Hematopoietic multipotent progenitor cell treated with erythropoietin and hydrocortisone succinate and interleukin-3 and kit ligand, for 4 days (in vitro differentiated cells): ENCODE results near the gene NDRG3.
"Not testable (repeated sequence)": the region's sequence is repeated elsewhere in the genome, so short reads cannot be mapped to it uniquely, and the experiment has no call there.

Source experiments
- DNase-seq: peaks from one replicate; pipeline ENCODE4 v3.0.0-alpha.2; 2015

The NDRG3 gene

GRCh38 chr20:36638876-36639400, 107.0 kb downstream of the NDRG3 start:
- DNase-seq: not testable (repeated sequence)

GRCh38 chr20:36634342-36634741, 111.5 kb downstream of the NDRG3 start:
- no peak for DNase-seq

- no peak for DNase-seq
Measured at GRCh38 chr20:36633285-36633772, 112.6 kb downstream of the NDRG3 start.

- no peak for DNase-seq
Measured at GRCh38 chr20:36632487-36633284, 113.2 kb downstream of the NDRG3 start.

- DNase-seq: no peak
Measured at GRCh38 chr20:36632147-36632486, 113.8 kb downstream of the NDRG3 start.

- DNase-seq: no peak
Measured at GRCh38 chr20:36631646-36632045, 114.2 kb downstream of the NDRG3 start.

GRCh38 chr20:36629719-36630681, 115.9 kb downstream of the NDRG3 start:
- peak; percentile 83 for DNase-seq

- DNase-seq: no peak
Measured at GRCh38 chr20:36628076-36628475, 117.8 kb downstream of the NDRG3 start.

GRCh38 chr20:36624944-36625324, 121.0 kb downstream of the NDRG3 start:
- DNase-seq: no peak

- peak; percentile 80 for DNase-seq
Measured at GRCh38 chr20:36624068-36624943, 121.6 kb downstream of the NDRG3 start.

- no peak for DNase-seq
Measured at GRCh38 chr20:36623444-36623843, 122.4 kb downstream of the NDRG3 start.

- no peak for DNase-seq
Measured at GRCh38 chr20:36620917-36621316, 125.0 kb downstream of the NDRG3 start.

- no peak for DNase-seq
Measured at GRCh38 chr20:36614781-36615557, 130.9 kb downstream of the NDRG3 start.

- no peak for DNase-seq
Measured at GRCh38 chr20:36613974-36614373, 131.9 kb downstream of the NDRG3 start.

GRCh38 chr20:36611625-36612024, 134.3 kb downstream of the NDRG3 start:
- no peak for DNase-seq

- DNase-seq: peak; percentile 29
Measured at GRCh38 chr20:36608388-36608728, 137.5 kb downstream of the NDRG3 start.

- DNase-seq: no peak
Measured at GRCh38 chr20:36607586-36608387, 138.1 kb downstream of the NDRG3 start.

- DNase-seq: peak; percentile 82
Measured at GRCh38 chr20:36606158-36607066, 139.5 kb downstream of the NDRG3 start.

GRCh38 chr20:36605399-36606157, 140.3 kb downstream of the NDRG3 start, which contains the start of gene RAB5IF:
RAB5IF (plus strand) TSS chr20:36605779; CDS start chr20:36605952, 173 bp downstream.
- DNase-seq: peak; percentile 99
